ENCODE measurements around the gene CCDC107. TPM values are rescaled to one million over a fixed set of nuclear protein-coding genes. Genes with fewer than 3 reads are reported as not detected.
A peak's percentile ranks its signal among the peaks of the same experiment; 100 is the strongest.

CCDC107 gene
- total RNA-seq, 3 donors from 2014 or later = 11.1 to 12.5 (median 12.0) TPM

- H3K36me3 Mint-ChIP-seq (ENCODE audit: insufficient read depth) = peaks cover 10% of the 10 kb centered on the region
- peaks cover 3% of the 10 kb centered on the region for H3K27me3 Mint-ChIP-seq (ENCODE audit: low read depth)
- peak overlapping the region; percentile 15 for H3K4me3 Mint-ChIP-seq
- peaks cover 3% of the 10 kb centered on the region for H3K9me3 Mint-ChIP-seq
- ATAC-seq (no peak), DNase-seq (no peak)
- H3K4me1 Mint-ChIP-seq (ENCODE audit: low read depth) = peaks cover 75% of the 10 kb centered on the region
Measured at GRCh38 chr9:35661756-35662350, 3.8 kb downstream of the CCDC107 start.

- DNase-seq = no peak
- no peak overlapping the region for H3K4me3 Mint-ChIP-seq
- peaks cover 3% of the 10 kb centered on the region for H3K27me3 Mint-ChIP-seq (ENCODE audit: low read depth)
Measured at GRCh38 chr9:35662437-35662836, 4.3 kb downstream of the CCDC107 start.

GRCh38 chr9:35664531-35665470 is 6.7 kb downstream of the CCDC107 start, which contains the start of gene ARHGEF39:
ARHGEF39 (minus strand) TSS chr9:35665195; CDS start chr9:35665169, 26 bp downstream.
- Mint-ChIP-seq H3K4me1 (ENCODE audit: low read depth) (peaks cover 53% of the 10 kb centered on the region), H3K9me3 (no peaks in the 10 kb centered on the region), H3K36me3 (ENCODE audit: insufficient read depth) (peaks cover 8% of the 10 kb centered on the region), H3K4me3 (peak within 1 kb of the TSS; percentile 79), H3K27me3 (ENCODE audit: low read depth) (no peaks in the 10 kb centered on the region)
- ATAC-seq (peak; percentile 85 to 92), DNase-seq (peak; percentile 20)

More at GRCh38 chr9:35662437-35662836, 4.3 kb downstream of the CCDC107 start:
- peaks cover 10% of the 10 kb centered on the region for H3K36me3 Mint-ChIP-seq (ENCODE audit: insufficient read depth)
- H3K4me1 Mint-ChIP-seq (ENCODE audit: low read depth) = peaks cover 69% of the 10 kb centered on the region
- no peak for ATAC-seq
- peaks cover 3% of the 10 kb centered on the region for H3K9me3 Mint-ChIP-seq

- H3K27me3 Mint-ChIP-seq (ENCODE audit: low read depth) = no peaks in the 10 kb centered on the region
- H3K36me3 Mint-ChIP-seq (ENCODE audit: insufficient read depth) = peaks cover 8% of the 10 kb centered on the region
- ATAC-seq (no peak), DNase-seq (no peak)
- H3K4me1 Mint-ChIP-seq (ENCODE audit: low read depth) = peaks cover 47% of the 10 kb centered on the region
- H3K9me3 Mint-ChIP-seq = no peaks in the 10 kb centered on the region
- peak overlapping the region; percentile 79 for H3K4me3 Mint-ChIP-seq
Measured at GRCh38 chr9:35665471-35665818, 7.4 kb downstream of the CCDC107 start.

- H3K4me1 Mint-ChIP-seq (ENCODE audit: low read depth) = peaks cover 41% of the 10 kb centered on the region
- peaks cover 3% of the 10 kb centered on the region for H3K36me3 Mint-ChIP-seq (ENCODE audit: insufficient read depth)
- H3K4me3 Mint-ChIP-seq = peak overlapping the region; percentile 51
- ATAC-seq (no peak), DNase-seq (no peak)
- H3K27me3 Mint-ChIP-seq (ENCODE audit: low read depth) = no peaks in the 10 kb centered on the region
- no peaks in the 10 kb centered on the region for H3K9me3 Mint-ChIP-seq
Measured at GRCh38 chr9:35666045-35666444, 8.0 kb downstream of the CCDC107 start.

GRCh38 chr9:35666549-35666948 is 8.5 kb downstream of the CCDC107 start:
- Mint-ChIP-seq H3K4me3 (no peak overlapping the region), H3K4me1 (ENCODE audit: low read depth) (peaks cover 37% of the 10 kb centered on the region), H3K9me3 (no peaks in the 10 kb centered on the region), H3K36me3 (ENCODE audit: insufficient read depth) (peaks cover 3% of the 10 kb centered on the region), H3K27me3 (ENCODE audit: low read depth) (no peaks in the 10 kb centered on the region)
- DNase-seq = no peak
- no peak for ATAC-seq

GRCh38 chr9:35667939-35668338 is 9.8 kb downstream of the CCDC107 start:
- H3K27me3 Mint-ChIP-seq (ENCODE audit: low read depth) = no peaks in the 10 kb centered on the region
- no peaks in the 10 kb centered on the region for H3K9me3 Mint-ChIP-seq
- DNase-seq (no peak), ATAC-seq (no peak)
- peaks cover 25% of the 10 kb centered on the region for H3K4me1 Mint-ChIP-seq (ENCODE audit: low read depth)
- H3K4me3 Mint-ChIP-seq = no peak overlapping the region
- no peaks in the 10 kb centered on the region for H3K36me3 Mint-ChIP-seq (ENCODE audit: insufficient read depth)

- ATAC-seq = no peak
Measured at GRCh38 chr9:35669331-35670145, 11.4 kb downstream of the CCDC107 start.

GRCh38 chr9:35673132-35674024 is 15.3 kb downstream of the CCDC107 start, which contains the start of gene CA9:
CA9 (plus strand) TSS chr9:35673928; CDS start chr9:35673960, 32 bp downstream.
- H3K4me3 Mint-ChIP-seq = peak within 1 kb of the TSS; percentile 1
- H3K4me1 Mint-ChIP-seq (ENCODE audit: low read depth) = peaks cover 9% of the 10 kb centered on the region
- H3K27me3 Mint-ChIP-seq (ENCODE audit: low read depth) = peaks cover 9% of the 10 kb centered on the region
- ATAC-seq (no peak), DNase-seq (no peak)
- no peaks in the 10 kb centered on the region for H3K36me3 Mint-ChIP-seq (ENCODE audit: insufficient read depth)
- H3K9me3 Mint-ChIP-seq = no peaks in the 10 kb centered on the region

More at GRCh38 chr9:35669331-35670145, 11.4 kb downstream of the CCDC107 start:
- Mint-ChIP-seq H3K4me1 (ENCODE audit: low read depth) (peaks cover 16% of the 10 kb centered on the region), H3K4me3 (no peak overlapping the region), H3K36me3 (ENCODE audit: insufficient read depth) (no peaks in the 10 kb centered on the region), H3K9me3 (no peaks in the 10 kb centered on the region), H3K27me3 (ENCODE audit: low read depth) (peaks cover 3% of the 10 kb centered on the region)
- DNase-seq = no peak

- Mint-ChIP-seq H3K9me3 (no peaks in the 10 kb centered on the region), H3K4me1 (ENCODE audit: low read depth) (peaks cover 9% of the 10 kb centered on the region), H3K4me3 (no peak overlapping the region), H3K36me3 (ENCODE audit: insufficient read depth) (no peaks in the 10 kb centered on the region), H3K27me3 (ENCODE audit: low read depth) (peaks cover 9% of the 10 kb centered on the region)
- ATAC-seq (no peak), DNase-seq (no peak)
Measured at GRCh38 chr9:35674025-35674361, 15.9 kb downstream of the CCDC107 start.

GRCh38 chr9:35675204-35675603 is 17.1 kb downstream of the CCDC107 start:
- Mint-ChIP-seq H3K4me1 (ENCODE audit: low read depth) (peaks cover 9% of the 10 kb centered on the region), H3K36me3 (ENCODE audit: insufficient read depth) (no peaks in the 10 kb centered on the region), H3K4me3 (peak overlapping the region; percentile 68), H3K9me3 (no peaks in the 10 kb centered on the region), H3K27me3 (ENCODE audit: low read depth) (peaks cover 9% of the 10 kb centered on the region)
- DNase-seq (no peak), ATAC-seq (peak; percentile 10 to 30)

GRCh38 chr9:35675732-35676392 is 17.8 kb downstream of the CCDC107 start:
- ATAC-seq (peak; percentile 73 to 82), DNase-seq (peak; percentile 17)
- no peaks in the 10 kb centered on the region for H3K9me3 Mint-ChIP-seq
- no peaks in the 10 kb centered on the region for H3K36me3 Mint-ChIP-seq (ENCODE audit: insufficient read depth)
- peaks cover 9% of the 10 kb centered on the region for H3K4me1 Mint-ChIP-seq (ENCODE audit: low read depth)
- H3K4me3 Mint-ChIP-seq = peak overlapping the region; percentile 68
- H3K27me3 Mint-ChIP-seq (ENCODE audit: low read depth) = peaks cover 9% of the 10 kb centered on the region

- peaks cover 8% of the 10 kb centered on the region for H3K4me1 Mint-ChIP-seq (ENCODE audit: low read depth)
- ATAC-seq (no peak), DNase-seq (no peak)
Measured at GRCh38 chr9:35679091-35679490, 21.0 kb downstream of the CCDC107 start.

More at GRCh38 chr9:35679091-35679490, 21.0 kb downstream of the CCDC107 start:
- H3K36me3 Mint-ChIP-seq (ENCODE audit: insufficient read depth) = no peaks in the 10 kb centered on the region
- no peak overlapping the region for H3K4me3 Mint-ChIP-seq
- no peaks in the 10 kb centered on the region for H3K9me3 Mint-ChIP-seq
- H3K27me3 Mint-ChIP-seq (ENCODE audit: low read depth) = peaks cover 9% of the 10 kb centered on the region

Data from activated T-cell treated with anti-CD3 and anti-CD28 coated beads, Interleukin-2, amount 50 U/mL, for 4 hours (primary cell).